ENCODE measurements around the gene CDH4.

- TF ChIP-seq BORCS8-MEF2B (CRISPR knock-in tag; IDR thresholded peaks at IDR 0.05) (no peak), TCF7L2 (IDR thresholded peaks at IDR 0.05; ENCODE audit: low read depth, low read length) (no peak), PTBP1 (IDR thresholded peaks at IDR 0.05; ENCODE audit: low read depth, low read length, poor library complexity, severe bottlenecking) (no peak), TBX2 (CRISPR knock-in tag; IDR thresholded peaks at IDR 0.05; ENCODE audit: borderline replicate concordance) (no peak), ZNF232 (CRISPR knock-in tag; IDR thresholded peaks at IDR 0.05; ENCODE audit: borderline replicate concordance) (no peak), ZBTB10 (CRISPR knock-in tag; IDR thresholded peaks at IDR 0.05; ENCODE audit: borderline replicate concordance) (no peak), ZSCAN30 (CRISPR knock-in tag; IDR thresholded peaks at IDR 0.05) (no peak), ZNF513 (CRISPR knock-in tag; conservative IDR thresholded peaks at IDR 0.05) (no peak), RBM39 (IDR thresholded peaks at IDR 0.05; ENCODE audit: low read depth, low read length, poor library complexity, severe bottlenecking) (no peak), CHD2 (IDR thresholded peaks at IDR 0.05; ENCODE audit: low read depth, low read length) (no peak), CTCF (CRISPR knock-in tag; IDR thresholded peaks at IDR 0.05) (no peak), ZBTB40 (IDR thresholded peaks at IDR 0.05) (no peak), ZBTB40 (CRISPR knock-in tag; IDR thresholded peaks at IDR 0.05) (no peak), POLR2A (IDR thresholded peaks at IDR 0.05; ENCODE audit: insufficient read depth in 1 of 2, low read depth in 2 of 2, low read length in 2 of 2) (no peak)
Measured at GRCh38 chr20:61701802-61702201, 449.7 kb downstream of the CDH4 start.

All from HepG2 (cell line).